Fibroblast of the aortic adventitia (primary cell): ENCODE data around the gene HTT. TPM values are rescaled to one million over a fixed set of nuclear protein-coding genes. Genes with fewer than 3 reads are reported as not detected.

Experiments used
- DNase-seq: peaks from one replicate; pipeline ENCODE4 v3.0.0-alpha.2; 2010; ENCODE audit warnings: low read depth
- H3K4me3 ChIP-seq: 2 replicates; pipeline ENCODE4 v1.5.1; 2011; ENCODE audit warnings: low read depth, mild to moderate bottlenecking, control low read depth, low read length, moderate library complexity
- CTCF ChIP-seq: IDR thresholded peaks from 2 replicates; pipeline ENCODE4 v1.5.1; 2011; ENCODE audit warnings: mild to moderate bottlenecking, low read length, control low read depth, inconsistent platforms; ENCODE audit not compliant: insufficient read depth
- total RNA-seq: library from RNA; depleted of rRNA; stranded (reverse); fragments of >200 nt; gene quantifications from 2 replicates; pipeline ENCODE4 v1.2.3, GENCODE V29; 2012; ENCODE audit warnings: low replicate concordance

The HTT gene
- 33.2 and 49.9 TPM in 2 replicates for total RNA-seq

- H3K4me3 ChIP-seq: peak within 1 kb of the TSS; percentile 89
- peak; percentile 19 for TF ChIP-seq CTCF
- DNase-seq: peak; percentile 93
Measured at GRCh38 chr4:3074078-3074845, at the start of gene HTT, which contains the start of gene HTT-AS. Gene HTT, plus strand, starts transcription at chr4:3074681. Its CDS starts 145 bp downstream, at chr4:3074826. Gene HTT-AS, minus strand, starts transcription at chr4:3074538.

- no peak overlapping the region for H3K4me3 ChIP-seq
- TF ChIP-seq CTCF: no peak
- DNase-seq: no peak
Measured at GRCh38 chr4:3025881-3026280, 48.6 kb upstream of the HTT start.

GRCh38 chr4:3026540-3026939, 47.9 kb upstream of the HTT start:
- DNase-seq: no peak
- no peak for TF ChIP-seq CTCF
- H3K4me3 ChIP-seq: no peak overlapping the region

- no peak overlapping the region for H3K4me3 ChIP-seq
- TF ChIP-seq CTCF: no peak
- no peak for DNase-seq
Measured at GRCh38 chr4:3029464-3029863, 45.0 kb upstream of the HTT start.

GRCh38 chr4:3030566-3031356, 43.7 kb upstream of the HTT start:
- TF ChIP-seq CTCF: no peak
- no peak overlapping the region for H3K4me3 ChIP-seq
- no peak for DNase-seq

- no peak for TF ChIP-seq CTCF
- H3K4me3 ChIP-seq: no peak overlapping the region
- DNase-seq: no peak
Measured at GRCh38 chr4:3031357-3032082, 43.0 kb upstream of the HTT start.
